GM21723 (cell line): ENCODE results near the gene MBLAC2.

Source experiments
- ATAC-seq: cut with Tn5 transposase; IDR thresholded peaks from one replicate; pipeline ENCODE4 v1.9.1; 2021; ENCODE audit warnings: mild to moderate bottlenecking, moderate library complexity; ENCODE audit not compliant: unreplicated experiment

Gene MBLAC2

DNA sequence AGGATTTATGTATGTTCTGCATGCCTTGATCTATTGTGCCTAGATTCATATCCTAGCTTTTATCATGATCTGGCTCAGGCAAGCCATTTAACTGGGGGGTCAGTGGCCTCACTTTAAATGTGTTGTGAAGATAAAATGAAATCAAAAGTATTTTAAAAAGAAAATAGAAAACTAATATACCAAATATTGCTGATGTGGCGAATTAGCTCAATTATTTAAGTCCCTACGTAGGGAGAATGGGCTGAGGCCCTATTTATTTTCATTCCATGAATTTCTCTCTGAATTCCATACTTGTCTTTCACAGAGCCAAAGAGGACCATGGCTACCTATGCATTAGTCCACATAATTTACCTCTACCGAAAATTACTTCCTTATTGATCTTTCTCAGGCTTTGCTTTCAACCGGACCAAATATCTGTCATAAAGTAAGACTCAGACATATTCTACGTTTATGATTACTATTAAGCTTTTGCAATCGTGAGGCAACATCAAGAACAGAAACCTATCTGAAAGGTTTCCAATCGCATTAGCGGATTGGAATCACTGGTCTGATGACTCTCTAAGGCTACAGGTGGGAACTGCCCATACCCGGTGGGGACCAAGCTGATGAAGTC is 1.7 kb downstream of the MBLAC2 start:
- ATAC-seq = peak; percentile 10

- no peak for ATAC-seq
Observed at GRCh38 chr5:90461288-90461687, 13.3 kb downstream of the MBLAC2 start.

DNA sequence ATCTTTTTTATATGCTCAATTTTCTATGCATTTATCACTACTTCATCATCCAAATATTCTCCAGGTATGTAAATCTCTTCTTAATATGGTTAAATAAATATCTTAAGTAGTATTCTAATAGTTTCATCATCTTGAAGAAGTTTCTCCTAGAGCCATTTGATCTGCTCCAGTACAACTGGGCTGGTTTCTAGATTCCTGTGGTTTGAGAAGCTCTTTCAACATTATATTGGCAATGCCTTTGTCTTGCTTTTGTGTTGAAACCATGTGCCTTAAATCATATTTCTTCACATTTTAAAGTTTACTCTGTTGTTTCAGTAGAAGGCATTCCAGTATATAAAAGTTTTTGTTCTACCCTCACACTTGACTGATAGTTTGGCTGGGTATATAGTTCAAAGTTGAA is 27.6 kb downstream of the MBLAC2 start:
- ATAC-seq = no peak

GRCh38 chr5:90440644-90441043 is 33.9 kb downstream of the MBLAC2 start:
- no peak for ATAC-seq

- ATAC-seq = no peak
Observed at GRCh38 chr5:90438100-90438499, 36.5 kb downstream of the MBLAC2 start.

GRCh38 chr5:90437663-90438062 is 36.9 kb downstream of the MBLAC2 start:
- no peak for ATAC-seq

DNA sequence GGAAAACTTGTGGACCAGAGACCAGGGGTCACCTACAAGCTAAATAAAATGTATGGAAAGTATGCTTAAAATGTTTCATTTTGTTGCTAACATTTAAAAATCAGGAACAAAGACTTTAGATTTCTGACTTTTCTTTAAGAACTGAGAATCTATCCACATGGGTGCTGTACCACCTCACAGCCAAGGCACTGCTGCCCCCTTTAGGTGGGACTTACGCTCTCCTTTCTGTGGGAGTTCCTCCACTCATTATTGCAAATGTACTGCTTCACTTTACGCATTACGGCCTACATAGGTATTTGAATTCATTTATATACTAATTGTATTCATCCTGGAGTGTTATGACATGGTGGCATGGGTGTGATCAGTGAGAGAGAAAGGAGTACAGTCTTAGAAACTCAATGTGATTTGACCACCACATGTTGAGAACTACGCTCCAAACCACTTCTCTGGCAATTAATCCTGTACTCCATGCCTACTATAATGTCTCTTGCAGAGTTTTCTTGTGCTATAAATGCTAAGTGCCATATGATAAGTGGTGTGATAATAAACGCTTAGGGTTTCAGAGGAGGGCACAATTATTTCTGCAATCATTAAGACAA is 40.4 kb downstream of the MBLAC2 start:
- peak; percentile 64 for ATAC-seq

- ATAC-seq = peak; percentile 58
Observed at GRCh38 chr5:90424245-90424644, 50.3 kb downstream of the MBLAC2 start.

GRCh38 chr5:90421136-90421535 is 53.4 kb downstream of the MBLAC2 start:
- no peak for ATAC-seq

GRCh38 chr5:90418214-90418613 is 56.4 kb downstream of the MBLAC2 start:
- ATAC-seq = no peak

DNA sequence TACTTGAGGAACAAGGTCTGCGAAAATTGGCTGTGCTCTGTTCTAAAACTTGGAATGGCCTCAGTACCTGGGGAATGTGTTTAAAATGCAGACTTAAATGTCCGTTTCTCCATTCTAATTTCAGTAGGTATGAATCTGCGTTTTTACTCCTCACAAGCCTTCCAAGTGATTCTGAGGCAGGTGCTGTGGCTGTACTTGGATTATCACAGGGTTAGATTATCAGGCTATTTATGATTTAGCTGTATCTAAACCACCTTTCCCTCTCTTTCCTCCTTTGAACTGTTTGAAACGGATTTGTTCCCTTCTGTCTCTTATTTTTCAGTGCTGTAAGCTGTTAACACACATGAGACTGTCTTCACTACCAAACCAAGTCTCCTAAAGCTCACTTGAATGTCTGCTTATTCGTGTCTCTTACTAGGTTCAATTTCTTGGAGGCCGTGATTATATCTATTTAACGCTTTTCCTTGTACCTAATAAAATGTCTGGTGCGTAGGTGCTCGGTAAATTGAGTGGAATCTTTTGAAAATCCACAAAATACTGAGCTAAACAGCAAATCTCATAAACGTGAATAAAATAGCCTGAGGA is 64.3 kb downstream of the MBLAC2 start:
- no peak for ATAC-seq

DNA sequence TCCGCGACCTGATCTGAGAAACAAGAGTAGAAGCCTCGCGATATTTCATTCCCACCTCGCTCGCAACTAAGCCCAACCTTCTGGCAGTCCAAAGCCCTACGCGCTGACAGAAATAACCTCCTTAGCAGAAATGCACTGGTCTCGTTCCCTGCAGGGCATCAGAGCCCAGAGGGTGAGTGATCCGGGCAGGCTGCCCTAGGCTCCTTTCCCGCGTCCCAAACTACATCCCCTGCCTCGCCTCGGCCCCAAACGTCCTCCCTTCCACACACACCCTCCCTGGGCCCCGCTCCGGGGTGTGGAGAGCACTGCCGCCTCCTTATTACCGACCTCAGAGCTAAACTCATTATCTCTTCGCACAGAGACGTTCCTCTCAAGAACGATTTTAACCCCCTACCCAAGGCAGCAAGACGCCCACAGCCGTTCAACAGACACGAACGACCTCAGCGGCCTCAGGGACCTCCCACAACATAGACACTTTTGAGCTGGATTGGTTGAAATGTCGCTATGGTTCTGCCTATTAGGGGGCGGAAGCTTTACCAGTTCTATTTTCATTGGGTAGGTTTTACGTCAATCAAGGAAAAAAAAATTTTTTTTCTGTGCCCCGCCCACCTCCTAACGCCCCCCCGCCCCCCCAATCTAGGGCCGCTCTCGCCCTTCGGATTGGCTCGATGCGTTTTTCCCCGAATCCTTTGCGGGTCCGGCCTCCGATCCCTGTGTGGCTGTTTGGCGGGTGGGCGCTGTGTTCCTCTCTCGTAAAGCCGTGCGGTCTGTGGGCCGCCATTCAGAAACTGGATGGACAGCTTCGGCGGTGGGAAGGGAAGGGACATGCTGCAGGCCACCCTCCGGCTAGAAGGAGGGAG is 65.0 kb downstream of the MBLAC2 start, which contains the start of gene CETN3:
Gene CETN3 (minus strand): TSS at position 439 of the 860 bp plus-strand sequence. CDS start 95 bp downstream, at position 344.
- peak; percentile 96 for ATAC-seq

DNA sequence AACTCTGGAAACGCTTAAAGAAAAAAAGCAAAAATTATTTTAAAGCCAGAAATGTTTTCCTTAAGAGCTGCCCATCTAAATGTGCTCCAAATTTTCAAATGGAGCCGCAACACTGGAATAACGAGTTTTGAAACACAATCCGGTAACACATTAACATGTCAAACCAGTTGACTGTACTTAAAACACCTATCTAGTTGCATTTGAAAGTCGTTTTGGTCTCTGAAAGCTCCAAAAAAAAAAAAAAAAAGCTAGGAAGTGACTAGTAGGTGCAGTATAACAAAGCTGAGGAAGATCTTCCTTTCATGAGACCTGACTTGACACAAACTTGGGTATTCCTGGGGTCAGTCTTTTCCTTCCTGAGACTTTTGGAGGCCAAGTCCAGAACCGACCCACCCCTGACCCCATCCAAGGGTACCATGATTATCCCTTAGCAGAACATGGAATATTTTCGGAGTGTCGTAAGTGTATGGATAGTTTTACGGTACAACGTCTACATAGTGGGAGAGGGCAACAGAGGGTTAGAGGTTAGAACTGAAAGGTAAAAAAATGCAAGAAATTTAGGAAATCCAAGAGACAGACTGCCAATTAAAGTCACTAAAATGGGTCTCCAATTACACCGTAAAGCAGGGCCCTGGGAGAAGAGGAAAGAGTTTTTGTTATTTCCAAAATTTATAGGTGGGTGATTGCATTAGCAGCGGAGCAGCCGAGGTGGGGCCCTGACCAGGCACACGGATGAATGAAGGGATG is 65.8 kb downstream of the MBLAC2 start:
- peak; percentile 2 for ATAC-seq
